Measurements from ENCODE around the gene RPLP1. TPM values are rescaled to one million over a fixed set of nuclear protein-coding genes. Genes with fewer than 3 reads are reported as not detected.

Gene RPLP1
- total RNA-seq: 100 to 1,000 TPM; 472 to 728 (median 583) TPM

DNA sequence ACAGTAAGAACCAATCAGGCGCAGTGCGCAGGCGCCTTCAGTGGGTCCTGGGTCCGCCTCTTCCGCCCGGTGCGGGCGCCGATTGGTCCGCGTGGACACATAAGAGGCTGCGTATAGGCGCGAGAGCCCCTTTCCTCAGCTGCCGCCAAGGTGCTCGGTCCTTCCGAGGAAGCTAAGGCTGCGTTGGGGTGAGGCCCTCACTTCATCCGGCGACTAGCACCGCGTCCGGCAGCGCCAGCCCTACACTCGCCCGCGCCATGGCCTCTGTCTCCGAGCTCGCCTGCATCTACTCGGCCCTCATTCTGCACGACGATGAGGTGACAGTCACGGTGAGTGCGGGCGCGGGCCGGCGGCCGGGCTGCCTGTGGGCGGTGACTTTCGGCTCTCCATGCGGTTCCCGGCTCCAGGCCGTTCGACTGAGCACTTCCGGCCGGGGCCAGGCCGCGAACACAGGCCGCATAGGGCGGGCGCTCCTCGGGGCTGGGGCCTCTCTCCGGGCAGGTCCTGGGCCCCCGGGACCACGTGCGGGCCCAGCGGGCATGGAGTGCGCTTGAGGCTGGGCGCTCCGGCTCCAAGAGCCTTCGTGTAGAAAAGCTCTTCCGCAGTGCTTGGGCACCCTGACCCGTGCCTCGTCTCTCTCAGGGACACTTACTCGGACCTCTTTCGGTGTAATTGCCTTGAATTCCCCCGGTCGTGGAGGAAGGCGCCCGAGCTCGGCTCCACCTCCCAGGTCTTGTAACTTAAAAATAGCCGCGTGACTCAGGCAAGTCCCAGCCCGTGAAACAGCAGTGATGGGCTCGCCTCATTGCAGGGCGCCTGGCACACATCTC lies at the start of gene RPLP1:
RPLP1 (plus strand) TSS at position 127 of the 830 bp plus-strand sequence; CDS start at position 258, 131 bp downstream.
- no peak for TF ChIP-seq CTCF (IDR thresholded peaks at IDR 0.05; ENCODE audit: low read depth)

GRCh38 chr15:69403594-69403993 lies 49.0 kb upstream of the RPLP1 start:
- no peak for TF ChIP-seq CTCF (IDR thresholded peaks at IDR 0.05; ENCODE audit: low read depth)

DNA sequence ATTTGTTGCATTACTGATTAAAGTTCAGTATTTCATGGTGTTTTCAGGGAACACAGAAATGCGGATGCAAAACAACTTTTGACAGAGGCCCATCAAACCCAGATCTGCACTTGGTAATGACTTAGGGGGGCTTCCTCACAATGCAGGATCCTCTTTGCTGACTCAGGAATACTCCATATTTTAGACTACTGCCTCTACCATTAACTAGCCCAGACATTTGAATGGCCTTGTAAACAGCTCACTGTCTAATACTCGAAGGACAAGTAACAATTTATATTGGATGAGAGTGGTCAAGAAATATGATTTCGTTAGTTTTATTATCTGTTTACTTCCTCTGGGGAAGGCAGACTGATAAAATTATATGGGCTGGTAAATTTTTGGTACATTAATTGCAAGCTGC lies 47.5 kb upstream of the RPLP1 start:
- no peak for TF ChIP-seq CTCF (IDR thresholded peaks at IDR 0.05; ENCODE audit: low read depth)

DNA sequence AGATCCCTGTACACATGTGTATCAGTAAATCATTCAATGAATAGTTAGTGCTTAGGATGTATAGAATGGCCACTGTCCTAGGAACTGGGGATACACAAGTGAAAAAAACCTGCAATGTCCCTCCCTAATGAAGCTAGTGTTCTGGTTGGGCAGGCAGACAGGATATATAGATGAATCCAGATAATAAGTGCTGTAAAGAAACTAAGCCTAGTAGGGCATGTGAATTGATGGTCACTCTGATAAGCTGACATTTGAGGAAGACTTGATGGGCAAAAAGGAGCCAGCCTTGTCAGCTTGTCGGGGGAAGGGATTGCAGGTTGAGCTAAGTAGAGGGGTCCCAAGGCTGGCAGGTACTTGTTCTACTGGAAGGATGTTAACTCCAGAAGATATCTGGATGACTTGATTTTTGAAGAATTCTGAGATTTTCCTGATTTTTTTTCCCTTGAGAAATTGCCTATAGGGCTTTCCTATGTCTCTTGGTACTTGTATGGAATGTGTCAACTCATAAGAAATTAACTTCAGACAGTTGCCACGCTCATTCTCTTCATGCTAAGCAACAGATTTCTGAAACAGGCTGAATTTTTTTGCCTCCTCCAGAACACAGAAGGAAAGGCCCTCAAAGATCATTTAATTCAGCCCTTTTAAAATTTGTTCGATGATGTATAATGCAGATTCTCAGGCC lies 44.8 kb upstream of the RPLP1 start:
- no peak for TF ChIP-seq CTCF (IDR thresholded peaks at IDR 0.05; ENCODE audit: low read depth)

DNA sequence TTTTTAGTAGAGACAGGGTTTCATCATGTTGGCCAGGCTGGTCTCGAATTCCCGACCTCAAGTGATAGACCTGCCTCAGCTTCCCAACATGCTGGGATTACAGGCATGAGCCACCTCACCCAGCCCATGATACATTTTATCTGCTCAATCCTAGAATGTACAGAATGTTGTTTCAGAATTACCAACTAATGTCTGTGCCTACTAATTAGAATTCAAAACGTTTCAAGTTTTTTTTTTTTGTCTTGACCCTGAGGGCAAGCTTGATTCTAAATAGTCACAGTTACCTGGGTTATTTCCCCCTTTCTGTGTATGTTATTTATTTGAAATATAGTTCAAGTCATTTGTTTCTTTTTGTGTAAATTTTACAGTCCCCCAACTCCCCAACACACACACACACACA lies 43.8 kb upstream of the RPLP1 start:
- no peak for TF ChIP-seq CTCF (IDR thresholded peaks at IDR 0.05; ENCODE audit: low read depth)

DNA sequence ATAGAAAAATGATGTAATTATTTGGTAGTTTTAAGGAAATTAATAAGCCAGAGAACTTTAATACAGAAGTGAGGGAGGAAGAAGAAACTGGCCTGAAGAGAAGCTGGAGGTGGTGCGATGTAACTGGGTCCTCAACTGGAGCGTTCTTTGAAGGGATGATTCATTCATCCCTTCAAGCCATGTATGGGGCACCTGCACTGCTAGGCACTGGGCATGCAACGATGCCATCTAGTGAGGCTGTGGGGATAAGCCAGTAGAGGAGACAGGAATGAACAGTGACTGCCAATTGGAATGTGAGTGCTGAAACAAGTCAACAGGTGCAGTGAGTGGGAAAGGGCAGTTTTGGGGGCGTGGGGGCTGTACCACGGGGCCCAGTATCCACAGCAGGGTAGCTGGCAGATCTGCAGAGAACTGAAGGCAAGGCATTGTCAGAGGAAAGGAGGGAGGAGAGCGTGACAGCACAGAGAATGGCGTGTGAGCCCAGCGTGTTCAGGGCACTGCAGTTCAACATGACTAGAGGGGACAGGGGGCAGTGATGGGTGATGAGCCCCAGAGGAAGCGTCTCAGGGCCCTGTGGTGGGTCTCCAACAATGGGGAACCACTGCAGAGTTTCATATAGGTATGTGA lies 42.3 kb upstream of the RPLP1 start:
- TF ChIP-seq CTCF (IDR thresholded peaks at IDR 0.05; ENCODE audit: low read depth): no peak

- TF ChIP-seq CTCF (IDR thresholded peaks at IDR 0.05; ENCODE audit: low read depth): no peak
Observed at GRCh38 chr15:69412274-69412673, 40.3 kb upstream of the RPLP1 start.

Data from subcutaneous adipose tissue (tissue), 4 donors.